ENCODE results near the gene DMRTA2. TPM values are rescaled to one million over a fixed set of nuclear protein-coding genes. Genes with fewer than 3 reads are reported as not detected.
"Not testable (repeated sequence)": the region's sequence is repeated elsewhere in the genome, so short reads cannot be mapped to it uniquely, and the experiment has no call there.

Gene DMRTA2
- total and polyA plus RNA-seq, 2 of the 4 experiments (the other 2 are of a cell fraction), result 0.02 TPM; not detected in 1

DNA sequence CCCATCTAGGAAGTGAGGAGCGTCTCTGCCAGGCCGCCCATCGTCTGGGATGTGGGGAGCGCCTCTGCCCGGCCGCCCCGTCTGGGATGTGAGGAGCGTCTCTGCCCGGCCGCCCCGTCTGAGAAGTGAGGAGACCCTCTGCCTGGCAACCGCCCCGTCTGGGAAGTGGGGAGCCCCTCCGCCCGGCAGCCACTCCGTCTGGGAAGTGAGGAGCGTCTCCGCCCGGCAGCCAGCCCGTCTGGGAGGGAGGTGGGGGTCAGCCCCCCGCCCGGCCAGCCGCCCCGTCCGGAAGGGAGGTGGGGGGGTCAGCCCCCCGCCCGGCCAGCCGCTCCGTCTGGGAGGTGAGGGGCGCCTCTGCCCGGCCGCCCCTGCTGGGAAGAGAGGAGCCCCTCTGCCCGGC, 41.7 kb downstream of the DMRTA2 start:
- H2AK9ac ChIP-seq (replicated peaks; ENCODE audit: low read depth, low read length, poor library complexity); H3K27ac ChIP-seq (ENCODE audit: insufficient read depth, low read length); H3K9me1 ChIP-seq (ENCODE audit: insufficient read depth, low read length); DNase-seq; H2AFZ ChIP-seq (replicated peaks; ENCODE audit: low read length, poor library complexity); H3K9me3 ChIP-seq (ENCODE audit: control insufficient read depth, insufficient read depth, low read length); H3K4me1 ChIP-seq (ENCODE audit: control insufficient read depth, insufficient read depth, low read length); H3K18ac ChIP-seq (ENCODE audit: low read depth, low read length); H3K27me3 ChIP-seq (ENCODE audit: control insufficient read depth, insufficient read depth, low read length); H3K14ac ChIP-seq (replicated peaks; ENCODE audit: low read depth, low read length); H2BK5ac ChIP-seq (ENCODE audit: low read depth, low read length, poor library complexity, severe bottlenecking); H3K56ac ChIP-seq (ENCODE audit: extremely low read depth, insufficient read depth, low read length); H3K4me3 ChIP-seq (ENCODE audit: insufficient read depth, low read depth, low read length); H3K23ac ChIP-seq (ENCODE audit: low read depth, low read length); H3K36me3 ChIP-seq (ENCODE audit: control insufficient read depth, insufficient read depth, low read length); CTCF ChIA-PET; H2AK5ac ChIP-seq (ENCODE audit: low read depth, low read length); POLR2A ChIA-PET (ENCODE audit: unreplicated experiment); H3K9ac ChIP-seq (ENCODE audit: low read depth, low read length); intact Hi-C loops (cut with micrococcal nuclease); ATAC-seq (ENCODE audit: low read depth); in situ Hi-C loops (cut with MboI; ENCODE audit: low sequenced_read_pairs); H3K4me2 ChIP-seq (ENCODE audit: low read depth, low read length); BruUV-seq (replicated peaks); H4K20me1 ChIP-seq (ENCODE audit: insufficient read depth, low read length); H4K91ac ChIP-seq (ENCODE audit: insufficient read depth, low read depth, low read length); H4K8ac ChIP-seq (ENCODE audit: low read depth in 2 of 2, low read length in 2 of 2); H2BK20ac ChIP-seq (ENCODE audit: low read depth, low read length); dilution Hi-C loops (cut with HindIII; ENCODE audit: low sequenced_read_pairs, unreplicated experiment); H2BK120ac ChIP-seq (ENCODE audit: low read depth, low read length); H2BK15ac ChIP-seq (ENCODE audit: low read depth, low read length); H3K79me1 ChIP-seq (ENCODE audit: low read depth in 1 of 2, low read length in 2 of 2); H4K5ac ChIP-seq (ENCODE audit: low read depth, low read length); H3K4ac ChIP-seq (ENCODE audit: low read depth, low read length): not testable (repeated sequence)
- WGBS, 2 experiments (ENCODE audit: extremely low coverage in 2 of 2, insufficient read length in 1 of 2), result 100% methylated on average over 1 of the region's 33 CpGs; no CpG with 5 or more reads in 1 of the 2 experiments

Measured in IMR-90 (cell line).